Hematopoietic multipotent progenitor cell treated with erythropoietin and hydrocortisone succinate and interleukin-3 and kit ligand, for 6 days (in vitro differentiated cells): ENCODE results near the gene FOSB.

Experiments used
- DNase-seq: peaks from one replicate; pipeline ENCODE4 v3.0.0-alpha.2; 2015

The FOSB gene

GRCh38 chr19:45485305-45486077 is 17.7 kb downstream of the FOSB start:
- DNase-seq, result peak; percentile 98

DNA sequence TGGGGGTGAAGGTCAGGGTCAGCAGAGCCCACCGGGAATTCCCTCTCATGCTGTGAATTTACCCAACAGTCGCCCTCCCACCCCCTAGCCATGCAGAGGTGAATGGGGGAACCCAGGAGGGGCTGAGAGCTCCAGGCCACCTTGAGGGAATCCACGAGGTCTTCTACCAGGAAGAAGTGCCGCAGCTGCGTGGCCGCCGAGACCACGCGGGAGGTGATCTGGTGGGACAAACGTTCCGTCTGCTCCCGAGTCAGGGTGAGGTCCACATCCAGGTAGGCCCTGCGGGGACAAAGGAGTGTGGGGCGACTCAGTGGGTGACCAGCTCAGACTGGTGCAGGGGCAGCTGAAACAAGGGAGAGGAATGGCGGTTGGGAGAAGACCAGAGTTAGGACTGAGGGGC is 20.9 kb downstream of the FOSB start:
- DNase-seq, result no peak

- no peak for DNase-seq
Observed at GRCh38 chr19:45489216-45489855, 21.5 kb downstream of the FOSB start.

DNA sequence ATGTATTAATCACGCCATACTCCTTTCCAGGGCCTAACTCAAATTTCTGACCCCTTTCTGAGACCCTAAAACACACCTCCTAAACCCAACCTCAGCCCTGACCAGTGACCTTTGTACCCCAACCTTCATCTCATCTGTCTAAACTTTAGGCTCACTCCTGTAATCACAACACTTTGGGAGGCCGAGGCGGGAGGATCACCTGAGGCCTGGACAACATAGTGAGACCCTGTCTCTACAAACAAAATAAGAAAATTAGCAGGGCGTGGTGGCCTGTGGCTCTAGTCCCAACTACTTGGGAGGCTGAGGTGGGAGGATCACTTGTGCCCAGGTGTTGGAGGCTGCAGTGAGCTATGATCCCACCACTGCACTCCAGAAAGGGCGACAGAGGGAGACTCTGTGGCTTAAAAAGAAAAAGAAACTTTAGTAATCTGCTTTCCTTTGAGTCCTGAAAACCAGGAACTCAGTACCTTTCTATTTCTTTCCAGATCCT is 24.4 kb downstream of the FOSB start:
- DNase-seq, result no peak

DNA sequence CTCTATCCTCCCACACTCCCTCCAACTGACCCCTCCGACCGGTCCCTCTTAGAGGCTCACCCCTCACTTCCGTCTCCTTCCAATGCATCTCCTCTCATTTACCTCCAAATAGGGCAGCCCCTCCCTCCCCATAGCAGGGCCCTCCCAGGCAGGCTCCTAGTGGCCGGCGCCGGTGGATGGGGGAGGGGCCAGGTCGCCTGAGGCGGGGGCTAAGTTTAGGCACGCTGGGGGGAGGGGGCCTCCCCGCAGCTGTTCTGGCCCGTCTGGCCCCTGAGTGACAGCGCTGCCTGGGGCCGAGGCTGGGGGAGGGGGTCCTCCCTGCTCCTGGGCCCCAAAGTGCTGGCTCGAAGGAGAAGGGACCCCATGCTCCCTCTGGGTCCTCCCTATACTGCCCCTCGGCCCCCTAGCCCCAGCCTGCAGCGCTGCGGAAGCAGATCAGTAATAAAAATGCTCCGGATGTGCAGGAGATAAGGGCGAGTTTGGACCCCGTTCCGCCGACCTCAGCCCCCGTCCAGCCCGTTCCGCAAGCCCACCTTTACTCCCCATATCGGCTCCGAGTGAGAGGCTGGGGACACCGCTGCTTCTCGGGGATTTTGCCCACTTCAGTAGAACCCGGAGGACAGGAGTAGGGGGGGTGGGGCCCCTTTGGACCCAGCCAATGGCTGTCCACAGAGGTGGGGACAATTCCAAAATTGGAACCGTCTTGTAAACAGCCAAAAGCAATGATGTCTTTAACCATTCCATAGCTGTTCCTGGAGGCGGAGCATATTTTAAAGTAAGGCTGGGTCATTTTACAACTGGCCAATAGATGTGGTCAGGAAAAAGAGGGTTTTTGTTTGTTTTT is 25.1 kb downstream of the FOSB start:
- DNase-seq, result peak; percentile 74

GRCh38 chr19:45494261-45494916 is 26.6 kb downstream of the FOSB start:
- DNase-seq, result no peak

DNA sequence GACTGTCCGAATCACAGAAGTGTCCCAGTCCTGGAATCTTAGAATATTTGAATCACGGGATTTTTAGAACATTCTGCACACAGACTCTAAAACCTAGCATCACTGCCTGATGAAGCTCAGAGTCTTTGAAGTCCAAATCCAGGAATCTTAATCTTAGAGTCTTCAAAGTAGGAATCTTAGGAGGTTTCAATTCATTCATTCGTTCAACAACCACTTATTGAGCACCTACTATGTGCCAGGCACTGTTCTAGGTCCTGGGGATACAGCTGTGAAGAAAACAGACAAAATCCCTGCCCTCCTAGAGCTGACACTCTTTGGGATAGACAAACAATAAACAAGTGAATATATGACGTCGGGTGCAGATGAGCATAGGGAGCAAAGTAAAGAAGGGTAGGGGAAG is 27.4 kb downstream of the FOSB start:
- no peak for DNase-seq

- DNase-seq, result peak; percentile 52
Observed at GRCh38 chr19:45496349-45496953, 28.7 kb downstream of the FOSB start.

DNA sequence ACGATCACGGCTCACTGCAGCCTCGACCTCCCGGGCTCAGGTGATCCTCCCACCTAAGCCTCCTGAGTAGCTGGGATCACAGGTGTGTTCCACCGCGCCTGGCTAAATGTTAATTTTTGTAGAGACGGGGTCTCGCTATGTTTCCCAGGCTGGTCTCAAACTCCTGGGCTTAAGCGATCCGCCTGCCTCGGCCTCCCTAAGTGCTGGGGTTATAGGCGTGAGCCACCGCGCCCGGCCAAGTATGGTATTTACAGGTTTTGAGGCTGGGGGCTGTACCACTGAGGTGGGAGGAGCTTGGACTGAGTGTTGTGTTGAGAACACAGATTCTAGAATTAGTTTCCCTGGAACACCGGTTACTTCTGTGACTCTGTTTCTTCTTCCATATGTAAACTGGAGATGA is 30.0 kb downstream of the FOSB start:
- no peak for DNase-seq

GRCh38 chr19:45498411-45499195 is 30.8 kb downstream of the FOSB start, which contains the start of gene PPM1N:
Gene PPM1N (plus strand): TSS chr19:45498443. CDS start chr19:45498473, 30 bp downstream.
- peak; percentile 80 for DNase-seq

- DNase-seq, result peak; percentile 77
Observed at GRCh38 chr19:45499196-45500180, 31.7 kb downstream of the FOSB start.

- DNase-seq, result no peak
Observed at GRCh38 chr19:45500918-45501729, 33.3 kb downstream of the FOSB start.

- no peak for DNase-seq
Observed at GRCh38 chr19:45501730-45502014, 33.9 kb downstream of the FOSB start.

DNA sequence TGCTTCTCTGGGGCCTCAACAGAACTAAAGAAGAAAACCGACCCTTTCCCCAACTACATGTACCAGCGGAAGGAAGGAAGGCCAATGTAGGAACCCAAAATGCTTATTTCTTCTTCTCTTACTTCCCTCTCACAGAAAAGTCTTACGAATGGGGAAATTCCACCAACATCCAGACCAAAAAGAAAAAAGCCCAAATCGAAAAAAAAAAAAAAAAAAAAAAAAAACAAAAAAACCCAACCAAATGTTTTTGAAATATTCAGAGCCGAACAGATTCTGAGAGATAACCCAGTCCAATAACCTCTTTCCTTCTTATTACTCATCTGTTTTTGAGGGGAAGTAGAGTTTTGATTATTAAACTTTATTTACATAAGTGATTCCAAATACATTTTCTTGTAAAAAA is 34.3 kb downstream of the FOSB start:
- no peak for DNase-seq

- no peak for DNase-seq
Observed at GRCh38 chr19:45503909-45504308, 36.1 kb downstream of the FOSB start.

- no peak for DNase-seq
Observed at GRCh38 chr19:45505151-45505995, 37.6 kb downstream of the FOSB start.

DNA sequence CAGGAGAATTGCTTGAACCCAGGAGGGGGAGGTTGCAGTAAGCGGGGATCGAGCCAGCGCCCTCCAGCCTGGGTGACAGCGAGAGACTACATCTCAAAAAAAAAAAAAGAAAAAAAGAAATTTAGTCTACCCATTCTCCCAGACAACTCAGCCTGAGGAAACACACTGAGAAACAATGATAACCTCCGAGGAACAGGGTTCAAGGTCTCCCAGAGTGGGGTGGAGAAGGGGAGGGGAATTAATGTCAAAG is 38.1 kb downstream of the FOSB start:
- no peak for DNase-seq

DNA sequence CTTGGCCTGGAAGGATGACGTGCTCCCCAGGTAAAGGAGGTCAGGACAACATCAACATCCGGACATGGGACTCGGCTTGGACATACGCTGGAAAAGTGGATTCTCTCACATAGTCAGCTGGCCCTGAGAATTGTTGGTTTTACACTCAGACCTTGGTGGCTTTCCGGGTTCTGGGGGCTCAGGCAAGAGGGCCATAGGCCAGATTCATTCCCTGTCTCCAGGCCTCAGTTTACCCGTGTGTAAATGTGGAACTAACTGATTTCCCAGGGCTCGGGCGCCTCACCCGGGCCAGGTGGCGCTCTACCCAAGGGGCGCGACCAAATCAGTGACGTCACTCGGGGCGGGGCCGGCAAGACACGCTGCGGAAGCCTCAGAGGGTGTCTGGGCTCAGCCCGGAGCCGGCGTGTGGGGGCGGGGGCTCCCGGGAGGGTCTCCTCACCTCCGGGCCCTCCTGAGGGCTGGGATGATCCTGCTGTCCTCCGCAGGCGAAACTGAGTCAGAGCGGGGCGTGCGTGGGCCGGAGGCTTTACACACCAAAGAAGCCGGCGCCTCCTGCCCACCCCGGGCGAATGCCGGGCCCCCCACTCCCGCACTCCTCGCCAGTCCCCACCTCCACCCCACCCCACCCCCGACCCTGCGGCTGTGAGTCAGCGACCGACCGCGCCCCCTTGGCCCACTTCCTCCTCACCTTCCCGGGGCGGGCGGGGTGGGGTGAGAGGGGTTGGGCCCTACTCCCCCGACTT is 38.6 kb downstream of the FOSB start:
- peak; percentile 95 for DNase-seq
